Neutrophil (primary cell): Measurements from ENCODE around the gene NUP107.
"Not testable (repeated sequence)": the region's sequence is repeated elsewhere in the genome, so short reads cannot be mapped to it uniquely, and the experiment has no call there.

ENCODE experiments used
- H3K27ac ChIP-seq: fragments of 200-600 bp; sonication (generic); 2 replicates; pipeline ENCODE4 v1.5.1; 2016; ENCODE audit warnings: mild to moderate bottlenecking, moderate library complexity
- H3K27me3 ChIP-seq: fragments of 200-600 bp; sonication (generic); 2 replicates; pipeline ENCODE4 v1.6.0; 2016; ENCODE audit warnings: mild to moderate bottlenecking
- H3K36me3 ChIP-seq: fragments of 200-600 bp; sonication (generic); 2 replicates; pipeline ENCODE4 v1.5.1; 2017
- H3K4me1 ChIP-seq, 2 experiments: fragments of 200-600 bp in 1 of 2; sonication (generic) in 1 of 2; 1 replicate in 1 of 2; 2 replicates in 1 of 2; pipeline versions ENCODE4 v1.5.1 to v1.6.1; 2013 to 2016; ENCODE audit warnings: low read depth in 1 of 2, low read length in 1 of 2, mild to moderate bottlenecking in 1 of 2, moderate library complexity in 1 of 2; ENCODE audit not compliant: control insufficient read depth in 1 of 2, insufficient read depth in 1 of 2
- H3K4me3 ChIP-seq, 2 experiments: fragments of 200-600 bp in 1 of 2; sonication (generic) in 1 of 2; 1 replicate in 1 of 2; 2 replicates in 1 of 2; pipeline ENCODE4 v1.5.1; 2013 to 2016; ENCODE audit warnings: low read depth in 1 of 2, low read length in 1 of 2, mild to moderate bottlenecking in 1 of 2, moderate library complexity in 1 of 2
- H3K9me3 ChIP-seq: fragments of 200-600 bp; sonication (generic); 2 replicates; pipeline ENCODE4 v1.5.1; 2016
- TF ChIP-seq, protein P1 (sequence below): fragments of 200-600 bp; sonication (generic); IDR thresholded peaks from 2 replicates; pipeline ENCODE4 v1.5.1; 2016; ENCODE audit warnings: antibody characterized with exemption

NUP107 gene

DNA sequence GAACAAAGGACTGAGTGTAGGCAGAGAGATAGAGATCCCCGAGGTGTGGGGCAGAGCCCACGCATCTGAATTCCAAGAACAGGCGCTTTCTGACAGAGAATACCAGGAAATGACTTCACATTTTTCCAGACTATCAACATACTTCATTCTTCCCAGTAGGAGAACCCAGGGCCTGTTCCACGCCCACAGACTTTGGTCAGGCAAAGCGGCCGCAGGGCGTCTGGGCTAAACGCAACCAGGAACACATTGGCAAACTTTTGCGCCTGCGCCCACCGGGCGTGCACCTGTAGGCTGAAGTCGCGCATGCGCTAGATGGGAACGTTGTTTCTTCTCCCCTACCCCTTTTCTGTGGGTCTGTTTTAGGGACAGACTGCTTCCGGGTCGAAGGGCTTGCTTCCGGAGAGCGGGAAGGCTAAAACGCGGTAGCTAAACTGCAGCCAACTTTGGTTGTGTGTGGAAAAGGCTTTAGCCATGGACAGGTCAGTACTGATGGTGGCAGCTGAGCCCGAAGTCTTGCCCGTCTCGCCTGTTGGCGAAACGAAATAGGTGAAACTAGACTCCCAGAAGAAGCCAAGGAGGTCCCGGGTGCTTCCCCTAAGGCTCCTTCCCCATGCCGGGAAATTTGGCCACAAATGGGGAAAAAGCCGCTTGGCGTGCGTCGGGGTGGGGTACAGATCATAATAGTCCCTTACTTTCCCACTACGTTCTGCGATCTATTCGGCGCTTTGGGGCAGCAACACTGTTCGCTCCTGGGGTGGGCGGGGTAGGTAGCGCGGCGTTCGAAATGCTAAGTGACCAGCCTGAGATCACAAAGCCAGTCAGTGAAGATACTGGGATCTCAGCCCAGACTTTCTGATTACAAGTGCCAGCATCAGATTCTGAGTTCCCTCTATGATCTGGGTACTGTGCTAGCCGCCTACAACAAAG lies at the start of gene NUP107:
TSS of gene NUP107 (plus strand) at position 384 of the 927 bp plus-strand sequence. CDS start at position 472, 88 bp downstream.
- Histone ChIP-seq H3K27me3 (no peaks in the 10 kb centered on the region), H3K36me3 (peaks cover 5% of the 10 kb centered on the region), H3K4me1 (peaks cover 14 to 18% of the 10 kb centered on the region in 2 experiments), H3K9me3 (no peaks in the 10 kb centered on the region), H3K4me3 (peak within 1 kb of the TSS; percentile 82 to 99), H3K27ac (peak within 1 kb of the TSS; percentile 69)
- TF ChIP-seq, protein P1, sequence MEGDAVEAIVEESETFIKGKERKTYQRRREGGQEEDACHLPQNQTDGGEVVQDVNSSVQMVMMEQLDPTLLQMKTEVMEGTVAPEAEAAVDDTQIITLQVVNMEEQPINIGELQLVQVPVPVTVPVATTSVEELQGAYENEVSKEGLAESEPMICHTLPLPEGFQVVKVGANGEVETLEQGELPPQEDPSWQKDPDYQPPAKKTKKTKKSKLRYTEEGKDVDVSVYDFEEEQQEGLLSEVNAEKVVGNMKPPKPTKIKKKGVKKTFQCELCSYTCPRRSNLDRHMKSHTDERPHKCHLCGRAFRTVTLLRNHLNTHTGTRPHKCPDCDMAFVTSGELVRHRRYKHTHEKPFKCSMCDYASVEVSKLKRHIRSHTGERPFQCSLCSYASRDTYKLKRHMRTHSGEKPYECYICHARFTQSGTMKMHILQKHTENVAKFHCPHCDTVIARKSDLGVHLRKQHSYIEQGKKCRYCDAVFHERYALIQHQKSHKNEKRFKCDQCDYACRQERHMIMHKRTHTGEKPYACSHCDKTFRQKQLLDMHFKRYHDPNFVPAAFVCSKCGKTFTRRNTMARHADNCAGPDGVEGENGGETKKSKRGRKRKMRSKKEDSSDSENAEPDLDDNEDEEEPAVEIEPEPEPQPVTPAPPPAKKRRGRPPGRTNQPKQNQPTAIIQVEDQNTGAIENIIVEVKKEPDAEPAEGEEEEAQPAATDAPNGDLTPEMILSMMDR, result peak; percentile 40

DNA sequence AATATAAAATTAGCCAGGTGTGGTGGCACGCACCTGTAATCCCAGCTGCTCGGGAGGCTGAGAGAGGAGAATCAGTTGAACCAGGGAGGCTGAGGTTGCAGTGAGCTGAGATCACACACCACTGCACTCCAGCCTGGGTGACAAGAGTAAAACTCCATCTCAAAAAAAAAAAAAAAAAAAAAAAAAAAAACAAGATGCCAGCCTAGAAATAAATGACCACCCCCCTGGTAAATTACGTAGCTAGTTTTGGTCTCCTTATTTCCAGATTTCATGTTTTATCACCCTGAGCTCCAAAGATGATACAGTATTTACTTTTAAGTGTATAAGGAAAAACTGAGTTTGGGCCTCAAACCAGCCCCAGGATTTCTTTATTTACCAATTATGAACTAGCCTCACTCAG lies 49.3 kb upstream of the NUP107 start:
- H3K9me3 ChIP-seq, H3K4me3 ChIP-seq, H3K4me1 ChIP-seq, H3K27ac ChIP-seq, H3K36me3 ChIP-seq, H3K27me3 ChIP-seq: not testable (repeated sequence)

DNA sequence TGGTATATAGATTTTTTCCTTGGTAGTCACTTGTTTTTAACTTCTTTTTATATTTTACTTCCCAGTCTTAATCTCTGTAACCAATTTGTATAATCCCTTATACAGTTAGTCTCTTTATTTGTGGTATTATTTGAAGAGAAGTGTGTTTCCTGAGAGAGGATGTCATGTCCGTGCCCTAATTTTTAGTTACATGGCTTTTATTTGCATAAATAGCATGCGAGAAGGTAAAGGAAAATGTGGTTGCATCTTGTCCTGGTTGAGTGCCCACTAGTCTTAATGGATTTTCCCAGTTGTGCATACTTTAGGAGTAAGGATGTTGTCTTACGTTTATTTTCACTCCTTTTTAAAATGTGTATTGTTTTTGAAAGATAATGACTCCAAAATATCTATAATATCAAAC lies 48.6 kb upstream of the NUP107 start:
- no peak overlapping the region for H3K4me3 ChIP-seq
- no peaks in the 10 kb centered on the region for H3K27me3 ChIP-seq
- peak overlapping the region; percentile 51 for H3K27ac ChIP-seq
- TF ChIP-seq, protein P1, result no peak
- peaks cover 6% of the 10 kb centered on the region for H3K36me3 ChIP-seq
- no peaks in the 10 kb centered on the region for H3K9me3 ChIP-seq
- peaks cover 3 to 9% of the 10 kb centered on the region in 2 experiments for H3K4me1 ChIP-seq

DNA sequence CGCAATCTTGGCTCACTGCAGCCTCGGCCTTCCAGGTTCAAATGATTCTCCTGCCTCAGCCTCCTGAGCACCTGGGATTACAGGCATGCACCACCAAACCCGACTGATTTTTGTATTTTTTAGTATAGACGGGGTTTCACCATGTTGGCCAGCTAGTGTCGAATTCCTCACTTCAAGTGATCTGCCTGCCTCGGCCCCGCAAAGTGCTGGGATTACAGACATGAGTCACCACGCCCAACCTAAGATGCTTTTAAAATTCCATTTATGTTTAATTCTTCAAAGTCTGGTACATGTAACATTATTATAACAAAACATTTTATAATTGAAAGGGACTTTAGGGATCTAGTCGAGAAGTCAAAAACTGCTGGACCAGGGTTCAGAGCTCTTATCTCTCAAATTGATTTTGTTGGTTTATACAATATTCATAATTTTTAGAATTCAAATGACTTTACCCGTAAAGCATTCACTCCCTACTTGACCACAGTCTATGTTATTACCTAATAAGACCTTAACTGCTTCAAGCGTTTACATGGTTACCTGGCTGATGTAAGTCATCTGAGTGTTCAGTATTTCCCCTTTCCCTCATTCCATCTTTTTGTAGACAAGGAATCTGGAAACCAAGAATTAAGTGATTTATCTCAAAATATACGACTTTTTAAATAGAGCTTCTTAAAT lies 47.9 kb upstream of the NUP107 start:
- TF ChIP-seq, protein P1, result no peak
- no peaks in the 10 kb centered on the region for H3K27me3 ChIP-seq
- no peaks in the 10 kb centered on the region for H3K9me3 ChIP-seq
- H3K27ac ChIP-seq, result peak overlapping the region; percentile 51
- H3K4me3 ChIP-seq, result no peak overlapping the region
- peaks cover 6% of the 10 kb centered on the region for H3K36me3 ChIP-seq
- H3K4me1 ChIP-seq, result peaks cover 3 to 9% of the 10 kb centered on the region in 2 experiments

DNA sequence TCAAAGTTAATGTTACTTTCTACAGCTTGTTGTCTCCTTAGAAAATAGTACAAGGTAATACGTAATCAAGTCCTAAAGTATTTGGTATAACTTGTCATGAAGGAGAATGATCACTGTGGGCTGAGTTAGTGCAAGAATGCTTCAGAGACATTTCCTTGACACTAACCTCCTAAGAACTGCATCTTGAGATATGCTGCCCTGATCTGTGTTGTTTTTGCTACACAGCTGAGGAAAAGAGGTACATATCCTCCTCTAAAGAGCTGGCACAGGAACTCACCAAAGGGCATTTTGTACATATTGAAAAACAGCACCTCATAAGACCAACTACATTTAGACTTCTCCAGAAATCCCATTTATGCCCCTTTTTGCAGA lies 47.4 kb upstream of the NUP107 start:
- Histone ChIP-seq H3K4me1 (peaks cover 3 to 9% of the 10 kb centered on the region in 2 experiments), H3K27ac (peak overlapping the region; percentile 51), H3K9me3 (no peaks in the 10 kb centered on the region), H3K4me3 (no peak overlapping the region), H3K36me3 (peaks cover 6% of the 10 kb centered on the region), H3K27me3 (no peaks in the 10 kb centered on the region)
- TF ChIP-seq, protein P1, result no peak

DNA sequence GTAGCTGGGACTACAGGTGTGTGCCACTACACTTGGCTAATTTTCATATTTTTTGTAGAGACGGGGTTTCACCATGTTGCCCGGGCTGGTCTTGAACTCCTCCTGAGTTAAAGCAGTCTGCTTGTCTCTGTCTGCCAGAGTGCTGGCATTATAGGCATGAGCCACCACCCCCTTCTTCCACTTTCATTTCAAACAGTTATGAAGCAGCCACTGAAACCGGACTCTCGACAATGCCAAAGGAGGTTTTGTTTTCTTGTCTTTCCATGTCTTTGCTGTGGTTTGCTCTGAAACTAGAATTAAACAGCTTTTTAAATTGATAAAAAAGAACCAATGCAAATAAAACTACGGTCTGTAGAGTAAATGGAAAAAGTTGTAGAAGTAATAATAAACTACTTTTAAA lies 45.6 kb upstream of the NUP107 start:
- Histone ChIP-seq H3K4me3 (no peak overlapping the region), H3K27me3 (no peaks in the 10 kb centered on the region), H3K4me1 (peaks cover under 1 to 9% of the 10 kb centered on the region in 2 experiments), H3K27ac (peak overlapping the region; percentile 33), H3K9me3 (no peaks in the 10 kb centered on the region), H3K36me3 (peaks cover 6% of the 10 kb centered on the region)
- TF ChIP-seq, protein P1, result no peak
